Neural progenitor cell (in vitro differentiated cells): ENCODE results near the gene MMUT.

Experiments
- EZH2 ChIP-seq: fragments of 200-600 bp; sonication (generic); IDR thresholded peaks from 2 replicates; pipeline ENCODE4 v1.6.1; 2017; ENCODE audit warnings: antibody characterized with exemption, mild to moderate bottlenecking, moderate library complexity
- TF ChIP-seq, protein P1 (sequence below): fragments of 200-600 bp; sonication (generic); IDR thresholded peaks from 2 replicates; pipeline ENCODE4 v1.5.1; 2017; ENCODE audit warnings: antibody characterized with exemption, mild to moderate bottlenecking

DNA sequence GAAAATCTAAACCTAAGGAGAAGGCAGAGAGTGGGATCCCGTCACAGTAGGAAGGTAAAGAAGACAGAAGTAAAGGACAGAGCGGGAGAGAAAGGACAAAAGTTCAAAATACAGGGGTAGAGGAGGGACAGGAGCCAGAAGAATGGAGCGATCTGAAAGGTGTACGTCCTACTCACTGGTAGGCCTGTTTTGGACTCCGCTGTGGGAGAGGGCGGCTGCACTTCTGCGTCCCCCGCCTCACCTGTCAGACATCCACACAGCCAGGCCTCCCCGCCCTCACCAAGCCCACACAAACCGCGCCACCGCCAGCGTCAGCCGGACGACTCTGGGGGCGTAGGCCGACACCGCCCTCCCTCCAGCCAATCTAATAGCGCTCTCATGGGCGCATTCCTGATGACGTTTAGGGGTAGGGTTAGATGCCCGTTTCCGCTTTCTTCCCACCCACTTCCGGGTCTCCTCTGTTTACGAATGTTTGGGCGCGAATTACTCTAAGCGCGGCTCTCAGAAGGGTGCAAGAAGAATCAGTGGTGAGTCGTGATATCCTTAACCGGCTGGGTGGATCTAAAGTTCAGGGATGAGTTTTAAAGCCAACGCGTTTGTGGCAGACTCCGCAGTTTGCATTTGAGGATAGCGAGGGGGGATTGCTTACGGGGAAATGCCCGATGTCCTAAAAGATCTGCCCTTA, at the start of gene MMUT, which contains the start of gene CENPQ:
- TF ChIP-seq EZH2: no peak
- TF ChIP-seq, protein P1, sequence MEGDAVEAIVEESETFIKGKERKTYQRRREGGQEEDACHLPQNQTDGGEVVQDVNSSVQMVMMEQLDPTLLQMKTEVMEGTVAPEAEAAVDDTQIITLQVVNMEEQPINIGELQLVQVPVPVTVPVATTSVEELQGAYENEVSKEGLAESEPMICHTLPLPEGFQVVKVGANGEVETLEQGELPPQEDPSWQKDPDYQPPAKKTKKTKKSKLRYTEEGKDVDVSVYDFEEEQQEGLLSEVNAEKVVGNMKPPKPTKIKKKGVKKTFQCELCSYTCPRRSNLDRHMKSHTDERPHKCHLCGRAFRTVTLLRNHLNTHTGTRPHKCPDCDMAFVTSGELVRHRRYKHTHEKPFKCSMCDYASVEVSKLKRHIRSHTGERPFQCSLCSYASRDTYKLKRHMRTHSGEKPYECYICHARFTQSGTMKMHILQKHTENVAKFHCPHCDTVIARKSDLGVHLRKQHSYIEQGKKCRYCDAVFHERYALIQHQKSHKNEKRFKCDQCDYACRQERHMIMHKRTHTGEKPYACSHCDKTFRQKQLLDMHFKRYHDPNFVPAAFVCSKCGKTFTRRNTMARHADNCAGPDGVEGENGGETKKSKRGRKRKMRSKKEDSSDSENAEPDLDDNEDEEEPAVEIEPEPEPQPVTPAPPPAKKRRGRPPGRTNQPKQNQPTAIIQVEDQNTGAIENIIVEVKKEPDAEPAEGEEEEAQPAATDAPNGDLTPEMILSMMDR: no peak
